ENCODE measurements around the gene PCCA. TPM values are rescaled to one million over a fixed set of nuclear protein-coding genes. Genes with fewer than 3 reads are reported as not detected.

Gene PCCA
- total RNA-seq, 1 donor from 2014 or later: 3.6 TPM

DNA sequence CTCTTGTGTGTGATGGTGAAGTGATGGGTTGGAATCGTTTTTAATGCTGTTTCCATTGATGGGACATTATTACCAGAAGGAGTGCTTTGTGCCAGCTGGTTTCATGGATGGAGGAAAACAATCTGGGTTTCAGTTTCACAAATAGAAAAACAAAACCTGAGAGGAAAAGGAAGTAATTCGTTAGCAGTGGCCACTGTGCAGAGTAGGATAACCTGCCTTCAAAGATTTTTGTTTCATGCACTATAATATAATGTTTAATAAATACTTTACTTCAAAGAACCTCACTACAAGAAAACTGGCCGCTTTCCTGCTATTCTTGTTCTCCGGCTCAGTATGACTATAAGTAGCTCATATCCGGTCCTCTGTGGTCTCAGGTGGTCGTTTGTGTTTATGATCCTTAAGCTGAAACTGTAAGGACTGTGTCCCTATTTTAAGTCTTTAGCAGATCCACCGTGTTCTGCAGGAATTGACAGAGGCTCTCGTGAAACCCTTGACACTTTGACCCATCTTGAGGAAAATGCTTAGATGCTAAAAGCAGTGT is 395.0 kb downstream of the PCCA start:
- Histone ChIP-seq H3K27ac (no peak overlapping the region), H3K9me3 (no peaks in the 10 kb centered on the region), H3K4me1 (no peaks in the 10 kb centered on the region), H3K27me3 (no peaks in the 10 kb centered on the region), H3K36me3 (no peaks in the 10 kb centered on the region), H3K4me3 (no peak overlapping the region)
- DNase-seq (ENCODE audit: low spot score in 2 of 2): no peak
- intact Hi-C loops (cut with DNase I): no loop called here
- no peak for TF ChIP-seq CTCF (IDR thresholded peaks at IDR 0.05)

DNA sequence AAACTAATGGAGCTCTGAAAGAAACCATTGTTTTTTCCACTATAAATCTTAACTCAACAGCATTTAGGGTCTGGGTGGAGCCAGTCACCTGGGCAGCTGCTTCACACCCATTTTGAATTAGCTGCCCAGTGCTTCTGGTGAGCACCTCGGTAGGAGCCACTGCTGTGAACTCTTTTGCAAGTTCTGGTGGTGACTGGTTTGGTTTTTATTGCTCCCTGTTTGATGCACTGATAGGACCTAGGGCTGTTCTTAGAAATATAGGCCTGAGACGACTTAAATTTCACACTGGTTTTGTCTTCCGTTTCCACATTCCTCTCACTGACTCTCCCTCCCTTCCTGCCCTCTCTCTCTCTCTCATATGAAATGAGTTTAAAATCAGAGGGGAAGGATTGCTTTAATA is 395.8 kb downstream of the PCCA start:
- Histone ChIP-seq H3K27me3 (no peaks in the 10 kb centered on the region), H3K4me1 (no peaks in the 10 kb centered on the region), H3K27ac (no peak overlapping the region), H3K9me3 (no peaks in the 10 kb centered on the region), H3K36me3 (no peaks in the 10 kb centered on the region), H3K4me3 (no peak overlapping the region)
- no peak for TF ChIP-seq CTCF (IDR thresholded peaks at IDR 0.05)
- DNase-seq (ENCODE audit: low spot score in 2 of 2): no peak
- intact Hi-C loops (cut with DNase I): no loop called here

DNA sequence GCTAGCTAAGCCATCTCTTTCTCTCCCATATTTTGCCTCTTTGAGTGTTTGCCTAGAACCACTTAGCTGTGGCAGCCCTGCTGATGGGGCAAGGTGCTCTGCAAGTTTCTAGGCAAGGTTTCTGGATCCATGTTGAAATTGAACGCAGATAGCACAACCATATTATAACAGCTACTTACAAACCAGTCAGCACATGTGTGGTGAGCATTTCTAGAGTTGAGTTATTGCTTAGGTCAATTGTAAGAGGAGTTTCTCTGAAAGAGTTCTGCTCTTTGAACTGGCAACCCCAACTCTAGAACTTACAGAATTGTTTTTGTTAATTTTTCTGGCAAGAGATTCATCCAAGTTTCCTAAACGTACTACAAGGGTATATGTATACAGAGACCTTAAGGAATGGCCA is 396.4 kb downstream of the PCCA start:
- H3K27me3 ChIP-seq: no peaks in the 10 kb centered on the region
- H3K36me3 ChIP-seq: no peaks in the 10 kb centered on the region
- H3K27ac ChIP-seq: no peak overlapping the region
- no peak overlapping the region for H3K4me3 ChIP-seq
- H3K4me1 ChIP-seq: no peaks in the 10 kb centered on the region
- intact Hi-C loops (cut with DNase I): no loop called here
- no peak for DNase-seq (ENCODE audit: low spot score in 2 of 2)
- H3K9me3 ChIP-seq: no peaks in the 10 kb centered on the region
- no peak for TF ChIP-seq CTCF (IDR thresholded peaks at IDR 0.05)

DNA sequence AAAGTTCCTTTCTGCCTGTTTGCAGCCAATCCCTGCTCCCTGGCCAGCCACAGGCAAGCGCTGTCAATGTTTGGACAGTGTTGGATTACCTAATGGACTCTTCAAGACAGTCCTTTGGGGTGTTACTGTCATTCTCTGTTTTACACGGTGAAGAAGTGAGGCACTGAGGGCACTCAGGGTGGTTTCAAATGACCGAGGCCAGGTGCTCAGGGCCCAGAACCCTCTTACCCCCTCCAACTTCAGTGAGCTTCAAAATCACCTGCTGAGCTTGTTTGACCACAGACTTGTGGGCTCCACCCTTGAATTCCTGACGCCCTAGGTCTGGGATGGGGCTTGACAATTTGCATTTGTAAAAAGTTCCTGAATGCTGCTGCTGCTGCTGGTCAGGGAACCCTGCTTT is 401.8 kb downstream of the PCCA start:
- no peaks in the 10 kb centered on the region for H3K36me3 ChIP-seq
- H3K4me3 ChIP-seq: no peak overlapping the region
- intact Hi-C loops (cut with DNase I): no loop called here
- no peaks in the 10 kb centered on the region for H3K27me3 ChIP-seq
- H3K27ac ChIP-seq: no peak overlapping the region
- DNase-seq (ENCODE audit: low spot score in 2 of 2): no peak
- H3K4me1 ChIP-seq: no peaks in the 10 kb centered on the region
- TF ChIP-seq CTCF (IDR thresholded peaks at IDR 0.05): no peak
- no peaks in the 10 kb centered on the region for H3K9me3 ChIP-seq

DNA sequence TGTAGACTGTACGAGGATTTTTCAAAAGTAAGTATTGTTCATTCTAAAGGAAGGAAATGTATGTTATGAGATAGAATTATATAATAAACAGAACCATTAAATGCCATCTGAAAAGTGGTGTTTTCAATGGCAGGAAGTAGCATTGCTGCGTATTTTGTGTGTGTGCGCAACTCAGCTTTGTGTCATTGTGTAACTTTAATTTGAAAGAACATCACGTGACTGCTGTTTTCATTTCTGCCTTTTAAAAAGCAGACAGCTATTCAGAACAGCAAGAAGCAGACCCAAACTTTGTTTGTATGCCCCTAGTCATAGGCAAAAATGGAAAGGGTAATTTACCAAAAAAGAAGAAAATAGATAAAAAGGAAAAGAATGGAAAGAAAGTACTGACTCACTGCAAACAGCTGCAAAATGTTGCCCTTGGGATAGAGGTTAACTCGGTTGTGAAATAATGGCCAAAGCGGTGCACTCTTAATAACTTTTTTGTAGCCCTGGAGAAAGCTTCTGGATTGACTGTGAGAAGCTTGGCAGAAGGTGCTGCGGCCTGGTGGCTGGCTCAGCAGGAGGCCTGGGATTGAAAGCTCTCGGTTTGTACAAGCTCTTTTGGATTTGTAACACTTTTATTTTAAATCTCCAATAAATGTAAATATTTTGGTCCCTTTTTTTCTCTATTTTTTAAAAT is 402.4 kb downstream of the PCCA start:
- Histone ChIP-seq H3K27ac (no peak overlapping the region), H3K27me3 (no peaks in the 10 kb centered on the region), H3K4me1 (no peaks in the 10 kb centered on the region), H3K36me3 (no peaks in the 10 kb centered on the region), H3K4me3 (no peak overlapping the region), H3K9me3 (no peaks in the 10 kb centered on the region)
- DNase-seq (ENCODE audit: low spot score in 2 of 2): no peak
- no peak for TF ChIP-seq CTCF (IDR thresholded peaks at IDR 0.05)
- intact Hi-C loops (cut with DNase I): no loop called here
